Transverse colon (tissue), 4 donors: Measurements from ENCODE around the gene KIF3C. TPM values are rescaled to one million over a fixed set of nuclear protein-coding genes. Genes with fewer than 3 reads are reported as not detected.
"Not testable (repeated sequence)": the region's sequence is repeated elsewhere in the genome, so short reads cannot be mapped to it uniquely, and the experiment has no call there.

ENCODE experiments used
- DNase-seq: peaks from one replicate; pipeline ENCODE4 v3.0.0-alpha.2; 2019
- H3K27ac ChIP-seq, 4 donors: fragments of 200-600 bp; sonication (generic); 2 replicates each; pipeline ENCODE4 v1.5.1; 2016 to 2018; ENCODE audit warnings: inconsistent platforms in 4 of 4
- H3K27me3 ChIP-seq: fragments of 200-600 bp; sonication (generic); 2 replicates; pipeline ENCODE4 v1.5.1; 2017; ENCODE audit warnings: inconsistent platforms
- H3K36me3 ChIP-seq, 4 donors: fragments of 200-600 bp; sonication (generic); 2 replicates each; pipeline ENCODE4 v1.5.1; 2017 to 2019; ENCODE audit warnings: inconsistent platforms in 4 of 4
- H3K4me1 ChIP-seq, 4 donors: fragments of 200-600 bp; sonication (generic); 2 replicates each; pipeline ENCODE4 v1.5.1; 2017 to 2020; ENCODE audit warnings: inconsistent platforms in 4 of 4
- H3K4me3 ChIP-seq, 4 donors: fragments of 200-600 bp; sonication (generic); 1 replicate in 1 of 4; 2 replicates in 3 of 4; pipeline versions ENCODE4 v1.5.1 to v1.6.1; 2017 to 2019; ENCODE audit warnings: inconsistent platforms in 4 of 4
- H3K9me3 ChIP-seq, 2 donors: fragments of 200-600 bp; sonication (generic); 2 replicates each; pipeline ENCODE4 v1.5.1; 2017 to 2019; ENCODE audit warnings: inconsistent platforms in 2 of 2
- CTCF ChIP-seq, 5 experiments: fragments of 200-600 bp in 3 of 5; fragments of 450-650 bp in 2 of 5; sonication (generic) in 3 of 5; IDR thresholded peaks; 1 replicate in 2 of 5; 2 replicates in 3 of 5; pipeline ENCODE4 v1.5.1; 2016 to 2017; ENCODE audit warnings: antibody characterized with exemption in 5 of 5, inconsistent platforms in 3 of 5, mild to moderate bottlenecking in 2 of 5, moderate library complexity in 1 of 5
- EP300 ChIP-seq: sonication (generic); formaldehyde crosslinking; IDR thresholded peaks from one replicate; pipeline ENCODE4 v1.6.1; 2017; ENCODE audit warnings: antibody characterized with exemption, low read depth
- POLR2A ChIP-seq: fragments of 450-650 bp; IDR thresholded peaks from one replicate; pipeline ENCODE4 v1.6.1; 2016; ENCODE audit warnings: antibody characterized with exemption, mild to moderate bottlenecking, moderate library complexity
- POLR2AphosphoS5 ChIP-seq, 3 donors: sonication (generic); formaldehyde crosslinking; IDR thresholded peaks; one replicate each; pipeline ENCODE4 v1.6.1; 2016; ENCODE audit warnings: antibody characterized with exemption in 3 of 3
- WGBS, 2 donors: methylation state at CpG; one replicate each; pipeline ENCODE4 v1.1.5; 2018; ENCODE audit warnings: low coverage in 1 of 2; 5-methylcytosine and 5-hydroxymethylcytosine counted together
- in situ Hi-C, 4 donors: fragments of 200-750 bp; cut with MboI; loops; one replicate each; pipeline versions ENCODE4 v1.15.0 to v1.15.1; 2017; ENCODE audit warnings: low sequenced_read_pairs in 3 of 4, low pct_ligation_motif_present in 1 of 4, low pct_unique_long_range_greater_than_20kb in 1 of 4
- intact Hi-C: fragments of 100-400 bp; cut with DNase I; formaldehyde crosslinking; loops from one replicate; pipeline ENCODE4 v1.15.1; 2023; ENCODE audit warnings: low total_unique reads
- total RNA-seq, 4 donors: library from RNA; depleted of rRNA; stranded (reverse); fragments of >200 nt; gene quantifications; one replicate each; pipeline ENCODE4 v1.1.0, GENCODE V29; 2016

KIF3C gene
- total RNA-seq, 4 donors from 2014 or later = 0.37 to 3.2 (median 2.0) TPM

GRCh38 chr2:25960396-25960795, 21.9 kb downstream of the KIF3C start:
- TF ChIP-seq EP300 (no peak), POLR2AphosphoS5 (IDR thresholded peaks at IDR 0.05) (no peak), CTCF (IDR thresholded peaks at IDR 0.05) (no peak), POLR2A (no peak)
- Histone ChIP-seq H3K4me3 (no peak overlapping the region), H3K9me3 (no peaks in the 10 kb centered on the region), H3K4me1 (peaks cover 0 to 3% (median 0%) of the 10 kb centered on the region in 4 donors), H3K27ac (no peak overlapping the region), H3K36me3 (no peaks in the 10 kb centered on the region), H3K27me3 (no peaks in the 10 kb centered on the region)
- DNase-seq = no peak
- WGBS, 2 donors = 80 to 91% methylated on average over 1 to 4 of the region's 4 CpGs
- intact Hi-C loops (no loop called here), in situ Hi-C loops (loop anchor here in 3 of 4 donors (25.0 kb wide), 2 partner anchors 352 to 377 kb away; partner anchors contain the start of genes ADGRF3 (in 2 of the 3) and SELENOI (in 2 of the 3))

GRCh38 chr2:25958611-25959010, 23.7 kb downstream of the KIF3C start:
- intact Hi-C loops, DNase-seq, H3K4me1 ChIP-seq, H3K27ac ChIP-seq, H3K4me3 ChIP-seq, H3K9me3 ChIP-seq, H3K36me3 ChIP-seq, H3K27me3 ChIP-seq: not testable (repeated sequence)
- WGBS, 2 donors = 96% methylated on average over 12 of the region's 12 CpGs; no CpG with 5 or more reads in 1 of the 2 donors
- in situ Hi-C loops = loop anchor here in 3 of 4 donors (25.0 kb wide), 2 partner anchors 354 to 379 kb away; partner anchors contain the start of genes ADGRF3 (in 2 of the 3) and SELENOI (in 2 of the 3)

- peaks cover 0 to 3% (median 0%) of the 10 kb centered on the region in 4 donors for H3K4me1 ChIP-seq
- DNase-seq = no peak
- no peak overlapping the region for H3K4me3 ChIP-seq
- intact Hi-C loops = no loop called here
- no peak overlapping the region for H3K27ac ChIP-seq
- no peaks in the 10 kb centered on the region for H3K27me3 ChIP-seq
- H3K36me3 ChIP-seq = no peaks in the 10 kb centered on the region
- TF ChIP-seq EP300 (no peak), POLR2A (no peak), CTCF (IDR thresholded peaks at IDR 0.05) (no peak), POLR2AphosphoS5 (IDR thresholded peaks at IDR 0.05) (no peak)
- H3K9me3 ChIP-seq = no peaks in the 10 kb centered on the region
- in situ Hi-C loops = loop anchor here in 3 of 4 donors (25.0 kb wide), 2 partner anchors 355 to 380 kb away; partner anchors contain the start of genes ADGRF3 (in 2 of the 3) and SELENOI (in 2 of the 3)
- 97 to 100% methylated on average over 1 to 10 of the region's 10 CpGs for WGBS, 2 donors
These were observed 24.6 kb downstream of the KIF3C start for GRCh38 chr2:25957743-25958142.

- H3K4me1 ChIP-seq = peaks cover 0 to 3% (median 0%) of the 10 kb centered on the region in 4 donors
- no peaks in the 10 kb centered on the region for H3K9me3 ChIP-seq
- no peak for DNase-seq
- in situ Hi-C loops = loop anchor here in 3 of 4 donors (25.0 kb wide), 2 partner anchors 356 to 381 kb away; partner anchors contain the start of genes ADGRF3 (in 2 of the 3) and SELENOI (in 2 of the 3)
- intact Hi-C loops = no loop called here
- no peak overlapping the region for H3K27ac ChIP-seq
- no peaks in the 10 kb centered on the region for H3K27me3 ChIP-seq
- H3K4me3 ChIP-seq = no peak overlapping the region
- TF ChIP-seq POLR2AphosphoS5 (IDR thresholded peaks at IDR 0.05) (no peak), POLR2A (no peak), EP300 (no peak), CTCF (IDR thresholded peaks at IDR 0.05) (no peak)
- no peaks in the 10 kb centered on the region for H3K36me3 ChIP-seq
- 93% methylated on average over 7 of the region's 7 CpGs; no CpG with 5 or more reads in 1 of the 2 donors for WGBS, 2 donors
These were observed 26.3 kb downstream of the KIF3C start for GRCh38 chr2:25955869-25956535.
